HCT116 (cell line): ENCODE results near the gene MARCKS. TPM values are rescaled to one million over a fixed set of nuclear protein-coding genes. Genes with fewer than 3 reads are reported as not detected.

Experiments used
- ATAC-seq: fragments of 200-7000 bp; cut with Tn5 transposase; 2 replicates; pipeline ENCODE4 v1.9.1; 2020; ENCODE audit warnings: mild to moderate bottlenecking, moderate library complexity
- BruUV-seq: library from RNA; stranded (reverse); fragments of 400-500 nt; replicated peaks from 2 replicates; lab custom pipeline; 2021; lab: Mats Ljungman, UMichigan
- CTCF ChIA-PET: fragments of 300-600 bp; sonication (Branson Sonifier 250); formaldehyde crosslinking; loops from one replicate; lab custom pipeline; 2021; ENCODE audit warnings: antibody characterized with exemption; lab: Charles Lee
- POLR2A ChIA-PET: fragments of 300-600, 350-600 bp; sonication (Branson Sonifier 250); formaldehyde crosslinking; loops from one replicate; lab custom pipeline; 2021; ENCODE audit warnings: antibody characterized with exemption; lab: Charles Lee
- RAD21 ChIA-PET, 2 experiments: fragments of 300-600 bp; sonication (Branson Sonifier 250); formaldehyde crosslinking; loops; one replicate each; lab custom pipeline; 2023; ENCODE audit warnings: low total read pairs in 2 of 2; ENCODE audit not compliant: uncharacterized antibody in 2 of 2, unreplicated experiment in 2 of 2, low non-redundant PET in 1 of 2; lab: Charles Lee
- DNase-seq: peaks from one replicate; pipeline ENCODE4 v3.0.0-alpha.2; 2010; ENCODE audit warnings: low read depth, low spot score
- H2AFZ ChIP-seq: fragments of 200-600 bp; shearing (Covaris generic), sonication (generic); 2 replicates; pipeline ENCODE4 v1.6.1; 2017; ENCODE audit warnings: low read depth, mixed run types, mixed read lengths, antibody characterized with exemption, low read length; ENCODE audit not compliant: poor library complexity, severe bottlenecking
- H3K27ac ChIP-seq: 2 replicates; pipeline ENCODE4 v1.5.1; 2012; ENCODE audit warnings: low read depth, low read length
- H3K27me3 ChIP-seq: fragments of 200-600 bp; sonication (generic); 2 replicates; pipeline ENCODE4 v1.6.1; 2016; ENCODE audit warnings: mixed run types, low read length, mixed read lengths; ENCODE audit not compliant: insufficient read depth
- H3K36me3 ChIP-seq, 2 experiments: fragments of 200-500 bp in 1 of 2; fragments of 200-600 bp in 1 of 2; sonication (Bioruptor generic) in 1 of 2; sonication (generic) in 1 of 2; 2 replicates each; pipeline versions ENCODE4 v1.5.1 to v1.6.1; 2014 to 2016; ENCODE audit warnings: low read length in 2 of 2, inconsistent platforms in 1 of 2, mixed read lengths in 1 of 2, mixed run types in 1 of 2; ENCODE audit not compliant: insufficient read depth in 2 of 2, control insufficient read depth in 1 of 2
- H3K4me1 ChIP-seq, 2 experiments: fragments of 200-600 bp in 1 of 2; sonication (generic) in 1 of 2; 2 replicates each; pipeline versions ENCODE4 v1.5.1 to v1.6.1; 2012 to 2017; ENCODE audit warnings: low read length in 2 of 2, inconsistent platforms in 1 of 2, mild to moderate bottlenecking in 1 of 2, mixed read lengths in 1 of 2, mixed run types in 1 of 2, moderate library complexity in 1 of 2; ENCODE audit not compliant: insufficient read depth in 2 of 2, control insufficient read depth in 1 of 2
- H3K4me2 ChIP-seq: fragments of 200-600 bp; sonication (generic); 2 replicates; pipeline ENCODE4 v1.6.1; 2017; ENCODE audit warnings: mixed run types, low read length, mixed read lengths
- H3K4me3 ChIP-seq, 2 experiments: fragments of 200-600 bp in 1 of 2; sonication (generic) in 1 of 2; replicated peaks in 1 of 2; 2 replicates each; pipeline ENCODE4 v1.5.1; 2011 to 2016; ENCODE audit warnings: low read length in 2 of 2, control low read depth in 1 of 2, low read depth in 1 of 2, mild to moderate bottlenecking in 1 of 2, mixed read lengths in 1 of 2, mixed run types in 1 of 2
- H3K79me2 ChIP-seq: fragments of 200-600 bp; sonication (generic); 2 replicates; pipeline ENCODE4 v1.6.1; 2017; ENCODE audit warnings: mild to moderate bottlenecking, mixed run types, low read length, moderate library complexity, mixed read lengths; ENCODE audit not compliant: insufficient read depth
- H3K9ac ChIP-seq: fragments of 200-600 bp; sonication (generic); 2 replicates; pipeline ENCODE4 v1.6.1; 2016; ENCODE audit warnings: low read length, mixed read lengths
- H3K9me2 ChIP-seq: fragments of 200-600 bp; sonication (generic), shearing (Covaris generic); 2 replicates; pipeline ENCODE4 v1.6.1; 2017; ENCODE audit warnings: mixed run types, mild to moderate bottlenecking, moderate library complexity; ENCODE audit not compliant: insufficient read depth
- H3K9me3 ChIP-seq, 2 experiments: fragments of 200-500 bp in 1 of 2; fragments of 200-600 bp in 1 of 2; sonication (Bioruptor generic) in 1 of 2; sonication (generic) in 1 of 2; 2 replicates each; pipeline ENCODE4 v1.6.1; 2014 to 2017; ENCODE audit warnings: low read length in 2 of 2, mixed read lengths in 2 of 2, inconsistent platforms in 1 of 2, low read depth in 1 of 2, mild to moderate bottlenecking in 1 of 2, mixed run types in 1 of 2, moderate library complexity in 1 of 2; ENCODE audit not compliant: control insufficient read depth in 1 of 2, insufficient read depth in 1 of 2
- H4K20me1 ChIP-seq: fragments of 200-600 bp; sonication (generic), shearing (Covaris generic); 2 replicates; pipeline ENCODE4 v1.6.1; 2017; ENCODE audit warnings: mixed run types, mild to moderate bottlenecking, moderate library complexity; ENCODE audit not compliant: insufficient read depth
- CBX3 ChIP-seq: IDR thresholded peaks from 2 replicates; pipeline ENCODE4 v1.6.1; 2012; ENCODE audit warnings: low read depth
- CEBPB ChIP-seq: IDR thresholded peaks from 2 replicates; pipeline ENCODE4 v1.6.1; 2012; ENCODE audit warnings: low read depth
- EGR1 ChIP-seq: IDR thresholded peaks from 2 replicates; pipeline ENCODE4 v1.6.1; 2012; ENCODE audit warnings: low read depth
- ELF1 ChIP-seq: IDR thresholded peaks from 2 replicates; pipeline ENCODE4 v1.6.1; 2012; ENCODE audit warnings: low read depth, borderline replicate concordance
- EZH2phosphoT487 ChIP-seq: fragments of 200-600 bp; IDR thresholded peaks from 2 replicates; pipeline ENCODE4 v1.6.1; 2018; ENCODE audit warnings: antibody characterized with exemption, borderline replicate concordance
- JUND ChIP-seq: IDR thresholded peaks from 2 replicates; pipeline ENCODE4 v1.6.1; 2012
- POLR2A ChIP-seq: IDR thresholded peaks from 2 replicates; pipeline ENCODE4 v1.7.0; 2011; ENCODE audit warnings: borderline replicate concordance; ENCODE audit not compliant: insufficient read depth, insufficient read length; ENCODE audit errors: extremely low read depth
- RAD21 ChIP-seq: IDR thresholded peaks from 2 replicates; pipeline ENCODE4 v1.6.1; 2012; ENCODE audit warnings: low read depth, mild to moderate bottlenecking
- SIN3A ChIP-seq: IDR thresholded peaks from 2 replicates; pipeline ENCODE4 v1.6.1; 2012; ENCODE audit warnings: low read depth
- SP1 ChIP-seq: IDR thresholded peaks from 2 replicates; pipeline ENCODE4 v1.6.1; 2012; ENCODE audit warnings: low read depth
- SRF ChIP-seq: IDR thresholded peaks from 2 replicates; pipeline ENCODE4 v1.6.1; 2012; ENCODE audit warnings: low read depth
- TCF7L2 ChIP-seq: IDR thresholded peaks from 2 replicates; pipeline ENCODE4 v1.7.0; 2011; ENCODE audit warnings: borderline replicate concordance, inconsistent platforms; ENCODE audit not compliant: insufficient read depth, insufficient read length; ENCODE audit errors: extremely low read depth
- YY1 ChIP-seq: IDR thresholded peaks from 2 replicates; pipeline ENCODE4 v1.6.1; 2011; ENCODE audit warnings: low read length, low read depth, moderate library complexity, mild to moderate bottlenecking; ENCODE audit not compliant: insufficient replicate concordance; ENCODE audit errors: extremely low read depth
- ZFX ChIP-seq: fragments of 450-650 bp; IDR thresholded peaks from 2 replicates; pipeline ENCODE4 v1.6.1; 2017
- ZNF274 ChIP-seq: fragments of 200-500 bp; sonication (Bioruptor generic); IDR thresholded peaks from 2 replicates; pipeline ENCODE4 v1.6.1; 2014; ENCODE audit warnings: mild to moderate bottlenecking, low read depth, low read length, inconsistent platforms
- intact Hi-C: fragments of 100-400 bp; cut with micrococcal nuclease; formaldehyde crosslinking; loops from 2 replicates; pipeline ENCODE4 v1.10.0; 2022
- total RNA-seq: library from RNA; stranded (reverse); gene quantifications from one replicate; pipeline ENCODE4 v1.2.1, GENCODE V29; 2021; ENCODE audit not compliant: unreplicated experiment
- TF ChIP-seq, protein P1 (sequence below): IDR thresholded peaks from 2 replicates; pipeline ENCODE4 v1.6.1; 2011; ENCODE audit warnings: mild to moderate bottlenecking, low read length, moderate library complexity; ENCODE audit not compliant: insufficient replicate concordance; ENCODE audit errors: extremely low read depth
- TF ChIP-seq, protein P2 (sequence below), 3 experiments: fragments of 200-600 bp in 1 of 3; sonication (generic) in 1 of 3; IDR thresholded peaks in 2 of 3; conservative IDR thresholded peaks in 1 of 3; 2 replicates each; pipeline ENCODE4 v1.5.1; 2012 to 2017; ENCODE audit warnings: low read depth in 2 of 3, low read length in 2 of 3, antibody characterized with exemption in 1 of 3, borderline replicate concordance in 1 of 3, control low read depth in 1 of 3, mild to moderate bottlenecking in 1 of 3, mixed read lengths in 1 of 3, mixed run types in 1 of 3, moderate library complexity in 1 of 3; ENCODE audit not compliant: insufficient read depth in 1 of 3
- TF ChIP-seq, protein P3 (sequence below): IDR thresholded peaks from 2 replicates; pipeline ENCODE4 v1.6.1; 2012
- TF ChIP-seq, protein P4 (sequence below): IDR thresholded peaks from 2 replicates; pipeline ENCODE4 v1.6.1; 2012

MARCKS gene
- total RNA-seq, 1 experiment from 2014 or later: 25.7 TPM

DNA sequence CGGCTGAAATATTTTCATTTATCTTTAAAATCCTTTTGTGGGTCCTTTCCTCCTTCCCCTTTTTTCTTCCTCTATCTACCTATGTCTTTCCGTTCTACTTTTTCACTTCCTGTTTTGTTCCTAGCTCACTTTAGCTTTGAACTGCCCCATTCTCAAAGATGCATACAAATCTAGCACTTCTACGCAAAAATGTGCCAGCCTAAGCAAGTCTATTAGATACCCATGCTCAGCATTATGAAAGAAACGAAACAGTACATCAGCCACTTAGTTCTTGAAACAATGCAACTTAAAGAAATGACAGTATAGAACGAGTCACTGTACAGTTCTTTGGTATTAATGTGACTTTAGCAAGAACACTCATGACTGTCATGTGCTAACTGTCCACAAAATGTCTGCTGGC lies 47.3 kb upstream of the MARCKS start:
- POLR2A ChIA-PET: no interaction called here
- Histone ChIP-seq H2AFZ (no peak overlapping the region), H3K9me2 (no peaks in the 10 kb centered on the region), H4K20me1 (no peaks in the 10 kb centered on the region), H3K9me3 (no peaks in the 10 kb centered on the region), H3K4me2 (no peak overlapping the region), H3K79me2 (no peaks in the 10 kb centered on the region), H3K27me3 (no peaks in the 10 kb centered on the region), H3K4me1 (no peaks in the 10 kb centered on the region), H3K9ac (no peak overlapping the region), H3K27ac (no peak overlapping the region), H3K4me3 (no peak overlapping the region), H3K36me3 (no peaks in the 10 kb centered on the region)
- ATAC-seq (no peak), DNase-seq (no peak)
- RAD21 ChIA-PET: no interaction called here
- BruUV-seq: no TSS peak
- CTCF ChIA-PET: no interaction called here
- TF ChIP-seq RAD21 (no peak), SP1 (no peak), POLR2A (no peak), ZFX (no peak), EGR1 (no peak), YY1 (no peak), SRF (no peak), ELF1 (no peak), TCF7L2 (no peak), CBX3 (no peak), CEBPB (no peak), EZH2phosphoT487 (no peak), SIN3A (no peak), JUND (no peak), ZNF274 (no peak)
- TF ChIP-seq, protein P1, sequence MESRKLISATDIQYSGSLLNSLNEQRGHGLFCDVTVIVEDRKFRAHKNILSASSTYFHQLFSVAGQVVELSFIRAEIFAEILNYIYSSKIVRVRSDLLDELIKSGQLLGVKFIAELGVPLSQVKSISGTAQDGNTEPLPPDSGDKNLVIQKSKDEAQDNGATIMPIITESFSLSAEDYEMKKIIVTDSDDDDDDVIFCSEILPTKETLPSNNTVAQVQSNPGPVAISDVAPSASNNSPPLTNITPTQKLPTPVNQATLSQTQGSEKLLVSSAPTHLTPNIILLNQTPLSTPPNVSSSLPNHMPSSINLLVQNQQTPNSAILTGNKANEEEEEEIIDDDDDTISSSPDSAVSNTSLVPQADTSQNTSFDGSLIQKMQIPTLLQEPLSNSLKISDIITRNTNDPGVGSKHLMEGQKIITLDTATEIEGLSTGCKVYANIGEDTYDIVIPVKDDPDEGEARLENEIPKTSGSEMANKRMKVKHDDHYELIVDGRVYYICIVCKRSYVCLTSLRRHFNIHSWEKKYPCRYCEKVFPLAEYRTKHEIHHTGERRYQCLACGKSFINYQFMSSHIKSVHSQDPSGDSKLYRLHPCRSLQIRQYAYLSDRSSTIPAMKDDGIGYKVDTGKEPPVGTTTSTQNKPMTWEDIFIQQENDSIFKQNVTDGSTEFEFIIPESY: no peak
- TF ChIP-seq, protein P2, sequence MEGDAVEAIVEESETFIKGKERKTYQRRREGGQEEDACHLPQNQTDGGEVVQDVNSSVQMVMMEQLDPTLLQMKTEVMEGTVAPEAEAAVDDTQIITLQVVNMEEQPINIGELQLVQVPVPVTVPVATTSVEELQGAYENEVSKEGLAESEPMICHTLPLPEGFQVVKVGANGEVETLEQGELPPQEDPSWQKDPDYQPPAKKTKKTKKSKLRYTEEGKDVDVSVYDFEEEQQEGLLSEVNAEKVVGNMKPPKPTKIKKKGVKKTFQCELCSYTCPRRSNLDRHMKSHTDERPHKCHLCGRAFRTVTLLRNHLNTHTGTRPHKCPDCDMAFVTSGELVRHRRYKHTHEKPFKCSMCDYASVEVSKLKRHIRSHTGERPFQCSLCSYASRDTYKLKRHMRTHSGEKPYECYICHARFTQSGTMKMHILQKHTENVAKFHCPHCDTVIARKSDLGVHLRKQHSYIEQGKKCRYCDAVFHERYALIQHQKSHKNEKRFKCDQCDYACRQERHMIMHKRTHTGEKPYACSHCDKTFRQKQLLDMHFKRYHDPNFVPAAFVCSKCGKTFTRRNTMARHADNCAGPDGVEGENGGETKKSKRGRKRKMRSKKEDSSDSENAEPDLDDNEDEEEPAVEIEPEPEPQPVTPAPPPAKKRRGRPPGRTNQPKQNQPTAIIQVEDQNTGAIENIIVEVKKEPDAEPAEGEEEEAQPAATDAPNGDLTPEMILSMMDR (IDR thresholded peaks at IDR 0.05 in 2 of 3, conservative IDR thresholded peaks at IDR 0.05 in 1 of 3; ENCODE audit: borderline replicate concordance in 1 of 3, insufficient read depth in 1 of 3, low read depth in 2 of 3, low read length in 2 of 3): no peak
- TF ChIP-seq, protein P3, sequence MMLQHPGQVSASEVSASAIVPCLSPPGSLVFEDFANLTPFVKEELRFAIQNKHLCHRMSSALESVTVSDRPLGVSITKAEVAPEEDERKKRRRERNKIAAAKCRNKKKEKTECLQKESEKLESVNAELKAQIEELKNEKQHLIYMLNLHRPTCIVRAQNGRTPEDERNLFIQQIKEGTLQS: no peak
- TF ChIP-seq, protein P4, sequence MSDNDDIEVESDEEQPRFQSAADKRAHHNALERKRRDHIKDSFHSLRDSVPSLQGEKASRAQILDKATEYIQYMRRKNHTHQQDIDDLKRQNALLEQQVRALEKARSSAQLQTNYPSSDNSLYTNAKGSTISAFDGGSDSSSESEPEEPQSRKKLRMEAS: no peak
- intact Hi-C loops: no loop called here
